ENCODE measurements around the gene OTOP3.

OTOP3 gene

GRCh38 chr17:74941128-74941725 lies 5.5 kb downstream of the OTOP3 start:
- no peak for DNase-seq (ENCODE audit: low spot score)

GRCh38 chr17:74943808-74944522 lies 8.3 kb downstream of the OTOP3 start:
- DNase-seq (ENCODE audit: low spot score): no peak

GRCh38 chr17:74945543-74945942 lies 9.8 kb downstream of the OTOP3 start:
- DNase-seq (ENCODE audit: low spot score): no peak

DNA sequence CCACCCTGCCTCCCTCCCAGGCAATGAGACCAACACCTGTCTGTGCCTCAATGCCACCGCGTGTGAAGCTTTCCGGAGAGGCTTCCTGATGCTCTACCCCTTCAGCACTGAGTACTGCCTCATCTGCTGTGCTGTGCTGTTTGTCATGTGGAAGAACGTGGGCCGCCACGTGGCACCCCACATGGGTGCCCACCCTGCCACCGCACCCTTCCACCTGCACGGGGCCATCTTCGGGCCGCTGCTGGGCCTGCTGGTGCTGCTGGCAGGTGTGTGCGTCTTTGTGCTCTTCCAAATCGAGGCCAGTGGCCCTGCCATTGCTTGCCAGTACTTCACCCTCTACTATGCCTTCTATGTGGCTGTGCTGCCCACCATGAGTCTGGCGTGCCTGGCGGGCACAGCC lies 10.9 kb downstream of the OTOP3 start:
- no peak for DNase-seq (ENCODE audit: low spot score)

- DNase-seq (ENCODE audit: low spot score): no peak
These were observed 11.5 kb downstream of the OTOP3 start for GRCh38 chr17:74947041-74947754.

- no peak for DNase-seq (ENCODE audit: low spot score)
These were observed 13.9 kb downstream of the OTOP3 start for GRCh38 chr17:74949455-74950115.

DNA sequence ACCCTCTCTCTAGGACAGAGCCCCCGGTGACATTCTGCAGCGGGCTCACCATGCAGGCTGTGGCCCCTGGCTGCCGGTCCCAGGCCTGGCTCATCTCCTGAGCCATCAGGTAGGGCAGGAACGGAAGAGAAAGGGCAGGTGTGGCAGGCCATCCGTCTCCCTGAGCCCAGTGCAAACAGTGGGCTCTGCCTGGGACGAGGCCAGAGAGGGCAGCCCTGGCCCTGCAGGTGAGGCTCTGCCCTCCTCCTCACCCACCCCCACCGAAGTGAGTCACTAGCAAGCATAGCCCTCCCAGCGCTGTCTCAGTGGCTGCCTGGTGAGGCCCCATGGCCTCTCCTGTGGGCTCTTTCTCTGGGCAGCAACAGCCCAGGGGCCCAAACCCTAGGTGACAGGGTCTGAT lies 14.5 kb downstream of the OTOP3 start:
- DNase-seq (ENCODE audit: low spot score): no peak

DNA sequence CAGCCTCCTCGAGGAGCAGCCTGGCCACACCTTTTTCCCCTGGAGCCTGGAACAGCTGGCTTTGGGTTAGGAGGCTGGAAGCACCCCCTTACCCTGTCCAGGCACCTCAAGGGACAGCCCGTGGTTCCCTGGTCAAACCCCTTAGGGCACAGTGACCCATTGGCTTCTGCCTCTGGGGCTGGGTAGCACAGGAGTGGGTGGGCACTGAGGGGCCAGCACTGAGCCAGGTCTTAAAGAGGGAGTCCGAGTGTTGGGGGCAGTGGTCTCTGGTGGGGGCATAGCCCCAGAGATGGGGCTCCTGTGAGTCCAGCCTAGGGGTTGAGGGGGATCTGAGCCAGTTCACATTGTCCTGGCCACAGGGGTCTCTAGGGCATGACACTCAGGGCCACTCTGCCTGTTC lies 15.4 kb downstream of the OTOP3 start:
- no peak for DNase-seq (ENCODE audit: low spot score)

- no peak for DNase-seq (ENCODE audit: low spot score)
These were observed 16.2 kb downstream of the OTOP3 start for GRCh38 chr17:74951680-74952421.

- no peak for DNase-seq (ENCODE audit: low spot score)
These were observed 16.9 kb downstream of the OTOP3 start for GRCh38 chr17:74952431-74953133.

GRCh38 chr17:74953134-74953687 lies 17.5 kb downstream of the OTOP3 start:
- DNase-seq (ENCODE audit: low spot score): no peak

DNA sequence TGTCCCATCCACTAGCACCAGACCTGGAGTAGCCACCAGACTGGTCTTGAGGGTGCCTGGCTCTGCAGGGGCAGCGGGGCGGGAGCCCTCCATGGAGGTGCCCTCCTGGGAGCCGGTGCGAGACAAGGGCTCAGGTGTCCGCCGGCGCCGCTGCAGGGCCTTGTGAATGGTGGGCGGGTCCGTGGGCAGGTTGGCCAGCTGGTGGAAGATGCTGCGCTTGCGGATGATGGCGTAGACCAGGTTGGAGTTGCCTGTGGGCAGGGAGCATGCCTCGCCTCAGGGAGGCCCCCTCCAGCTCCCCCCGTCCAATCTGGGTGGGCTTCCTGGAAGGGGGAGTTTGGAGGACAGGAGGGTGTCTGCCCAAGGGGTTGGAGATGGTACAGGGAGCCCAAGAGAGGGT lies 18.4 kb downstream of the OTOP3 start:
- DNase-seq (ENCODE audit: low spot score): no peak

DNA sequence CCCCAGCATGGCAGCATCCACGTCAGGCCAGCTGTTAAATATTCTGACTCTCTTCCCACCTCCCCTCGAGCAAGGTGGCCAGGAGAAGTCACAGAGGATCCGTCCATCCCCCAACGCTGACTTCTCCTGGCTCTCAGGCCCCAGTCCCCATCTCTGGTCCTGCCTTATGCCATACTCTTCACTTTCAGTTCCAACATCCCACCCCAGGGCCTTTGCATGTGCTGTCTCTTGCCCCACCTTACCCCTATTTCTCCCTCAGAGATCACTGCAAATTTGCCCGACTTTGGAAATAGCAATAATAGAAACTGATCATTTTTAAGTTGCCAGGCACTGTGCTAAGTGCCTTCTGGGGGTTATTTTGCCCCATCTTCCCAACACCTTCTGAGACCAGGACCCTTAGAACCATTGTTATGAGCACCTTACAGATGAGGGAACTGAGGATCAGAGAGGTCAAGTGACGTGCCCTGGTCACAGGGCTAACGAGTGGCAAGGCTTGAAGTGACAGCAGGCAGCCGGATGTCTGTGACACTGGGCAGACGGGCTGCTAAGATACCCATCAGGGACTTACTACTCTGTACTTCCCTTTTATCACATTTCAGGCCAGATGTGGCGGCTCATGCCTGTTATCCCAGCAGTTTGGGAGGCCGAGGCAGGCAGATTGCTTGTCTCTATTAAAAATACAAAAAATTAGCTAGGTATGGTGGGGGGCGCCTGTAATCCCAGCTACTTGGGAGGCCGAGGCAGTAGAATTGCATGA lies 19.1 kb downstream of the OTOP3 start:
- DNase-seq (ENCODE audit: low spot score): no peak

- no peak for DNase-seq (ENCODE audit: low spot score)
These were observed 20.4 kb downstream of the OTOP3 start for GRCh38 chr17:74956093-74956492.

GRCh38 chr17:74957935-74958740 lies 22.4 kb downstream of the OTOP3 start:
- peak; percentile 65 for DNase-seq (ENCODE audit: low spot score)

- peak; percentile 63 for DNase-seq (ENCODE audit: low spot score)
These were observed 24.3 kb downstream of the OTOP3 start for GRCh38 chr17:74959826-74960515.

DNA sequence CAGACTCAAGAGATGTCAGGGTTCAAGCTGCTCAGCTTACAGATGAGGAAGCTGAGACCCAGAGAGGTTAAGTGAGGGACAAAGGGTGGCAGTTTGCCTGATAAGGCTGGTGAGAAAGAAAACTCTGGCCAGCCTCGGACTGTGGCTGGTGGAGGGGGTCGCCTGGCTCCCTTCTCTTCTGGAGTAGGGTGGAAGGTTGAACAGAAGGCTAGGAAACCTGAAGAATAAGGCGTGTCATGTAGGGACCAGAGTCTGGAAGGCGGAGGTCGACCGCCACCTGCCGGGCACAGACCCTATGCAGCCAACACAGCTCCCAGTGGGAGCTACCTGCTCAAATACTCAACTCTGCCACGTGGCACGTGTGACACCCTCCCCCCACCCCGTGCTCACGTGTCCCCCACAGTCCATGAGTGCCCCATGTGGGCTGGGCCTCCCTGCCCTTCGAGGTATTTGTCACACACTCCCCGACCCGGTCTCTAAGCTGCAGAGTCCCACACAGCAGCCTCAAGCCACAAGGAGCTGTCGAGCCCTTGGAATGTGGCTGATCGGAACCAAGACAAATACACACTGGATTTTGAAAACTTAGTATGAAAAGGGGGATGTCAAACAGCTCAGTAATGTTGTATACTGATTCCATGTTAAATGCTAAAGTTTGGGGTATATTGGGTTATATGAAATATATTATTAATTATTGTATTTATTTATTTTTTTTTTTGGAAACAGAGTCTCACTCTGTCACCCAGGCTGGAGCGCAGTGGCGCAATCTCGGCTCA lies 25.1 kb downstream of the OTOP3 start:
- peak; percentile 77 for DNase-seq (ENCODE audit: low spot score)
